GM12875 (cell line): ENCODE data around the gene RIOX2.
A peak's percentile ranks its signal among the peaks of the same experiment; 100 is the strongest.
"Not testable (repeated sequence)": the region's sequence is repeated elsewhere in the genome, so short reads cannot be mapped to it uniquely, and the experiment has no call there.

Source experiments
- H3K4me3 ChIP-seq: one replicate; pipeline ENCODE4 v1.5.1; 2011; ENCODE audit warnings: low read depth, low read length, control low read depth
- CTCF ChIP-seq: IDR thresholded peaks from 2 replicates; pipeline ENCODE4 v1.5.1; 2011; ENCODE audit warnings: low read depth, mild to moderate bottlenecking, control low read depth, inconsistent platforms, low read length, moderate library complexity, borderline replicate concordance; ENCODE audit not compliant: insufficient read depth

RIOX2 gene

GRCh38 chr3:97971679-97972567 is at the start of gene RIOX2:
RIOX2 (minus strand) TSS chr3:97972431; CDS start chr3:97967593, 4,838 bp downstream.
- TF ChIP-seq CTCF, result peak; percentile 15; the same call in 1 of the 2 replicates
- peak within 1 kb of the TSS; percentile 88 for H3K4me3 ChIP-seq

- no peak overlapping the region for H3K4me3 ChIP-seq
- TF ChIP-seq CTCF, result no peak
Measured at GRCh38 chr3:98020412-98020811, 48.2 kb upstream of the RIOX2 start.

- no peak overlapping the region for H3K4me3 ChIP-seq
- no peak for TF ChIP-seq CTCF
Measured at GRCh38 chr3:98018301-98018700, 46.1 kb upstream of the RIOX2 start.

GRCh38 chr3:98014268-98014585 is 42.0 kb upstream of the RIOX2 start:
- H3K4me3 ChIP-seq, result no peak overlapping the region

GRCh38 chr3:98013411-98014267 is 41.4 kb upstream of the RIOX2 start:
- no peak overlapping the region for H3K4me3 ChIP-seq
- no peak for TF ChIP-seq CTCF

More at GRCh38 chr3:98014268-98014585, 42.0 kb upstream of the RIOX2 start:
- TF ChIP-seq CTCF, result no peak

- no peak overlapping the region for H3K4me3 ChIP-seq
- no peak for TF ChIP-seq CTCF
Measured at GRCh38 chr3:98012979-98013378, 40.7 kb upstream of the RIOX2 start.

GRCh38 chr3:98010883-98011449 is 38.7 kb upstream of the RIOX2 start:
- H3K4me3 ChIP-seq, result not testable (repeated sequence)
